HepG2 (cell line): ENCODE data around the gene CRAMP1.

ENCODE experiments used
- KDM3A ChIP-seq: IDR thresholded peaks from 2 replicates; pipeline ENCODE4 v1.6.1; 2018; ENCODE audit warnings: low read depth, missing compliant biosample characterization
- TBP ChIP-seq: sonication (generic); formaldehyde crosslinking; IDR thresholded peaks from 2 replicates; pipeline ENCODE4 v1.5.0; 2020; ENCODE audit warnings: missing genetic modification reagents
- ZNF24 ChIP-seq: fragments of 450-650 bp; IDR thresholded peaks from 2 replicates; pipeline ENCODE4 v1.6.1; 2017; ENCODE audit warnings: antibody characterized with exemption, mild to moderate bottlenecking
- ZNF615 ChIP-seq: sonication (generic); formaldehyde crosslinking; IDR thresholded peaks from 2 replicates; pipeline ENCODE4 v1.5.0; 2020; ENCODE audit warnings: mild to moderate bottlenecking, missing genetic modification reagents, borderline replicate concordance
- TF ChIP-seq, protein P1 (sequence below): sonication (generic); formaldehyde crosslinking; IDR thresholded peaks from 2 replicates; pipeline ENCODE4 v1.4.0; 2020; ENCODE audit warnings: missing genetic modification reagents

DNA sequence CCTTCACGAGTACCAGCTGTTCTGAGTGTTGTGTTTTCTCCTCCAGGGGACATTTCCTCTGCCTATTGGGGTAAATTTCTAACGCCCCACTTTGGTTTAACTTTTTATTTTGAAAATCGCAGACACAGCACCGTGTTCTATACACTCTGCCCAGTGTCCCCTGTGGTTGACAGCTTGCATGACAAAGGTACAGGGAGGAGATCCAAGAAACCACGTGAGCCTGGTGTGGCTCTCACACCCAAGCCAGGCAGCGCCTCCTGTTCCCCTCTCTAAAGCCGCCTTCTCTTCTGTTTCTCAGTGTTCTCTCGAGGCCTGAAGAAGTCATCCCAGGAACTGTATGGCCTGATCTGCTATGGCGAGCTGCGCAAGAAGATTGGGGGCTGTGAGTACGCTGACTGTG lies 25.4 kb downstream of the CRAMP1 start:
- TF ChIP-seq ZNF24 (no peak), KDM3A (CRISPR knock-in tag) (no peak), ZNF615 (CRISPR knock-in tag) (no peak), TBP (CRISPR knock-in tag) (no peak)
- TF ChIP-seq, protein P1, sequence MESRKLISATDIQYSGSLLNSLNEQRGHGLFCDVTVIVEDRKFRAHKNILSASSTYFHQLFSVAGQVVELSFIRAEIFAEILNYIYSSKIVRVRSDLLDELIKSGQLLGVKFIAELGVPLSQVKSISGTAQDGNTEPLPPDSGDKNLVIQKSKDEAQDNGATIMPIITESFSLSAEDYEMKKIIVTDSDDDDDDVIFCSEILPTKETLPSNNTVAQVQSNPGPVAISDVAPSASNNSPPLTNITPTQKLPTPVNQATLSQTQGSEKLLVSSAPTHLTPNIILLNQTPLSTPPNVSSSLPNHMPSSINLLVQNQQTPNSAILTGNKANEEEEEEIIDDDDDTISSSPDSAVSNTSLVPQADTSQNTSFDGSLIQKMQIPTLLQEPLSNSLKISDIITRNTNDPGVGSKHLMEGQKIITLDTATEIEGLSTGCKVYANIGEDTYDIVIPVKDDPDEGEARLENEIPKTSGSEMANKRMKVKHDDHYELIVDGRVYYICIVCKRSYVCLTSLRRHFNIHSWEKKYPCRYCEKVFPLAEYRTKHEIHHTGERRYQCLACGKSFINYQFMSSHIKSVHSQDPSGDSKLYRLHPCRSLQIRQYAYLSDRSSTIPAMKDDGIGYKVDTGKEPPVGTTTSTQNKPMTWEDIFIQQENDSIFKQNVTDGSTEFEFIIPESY: no peak
